Subcutaneous abdominal adipose tissue (tissue), 5 donors: ENCODE data around the gene EPAS1.

ENCODE experiments used
- H3K27ac ChIP-seq: one replicate; pipeline ENCODE4 v1.7.0; 2013; ENCODE audit warnings: low read depth, mild to moderate bottlenecking, inconsistent platforms, low read length, moderate library complexity
- H3K27me3 ChIP-seq, 5 donors: one replicate each; pipeline ENCODE4 v1.7.0; 2013; ENCODE audit warnings: low read length in 5 of 5, inconsistent platforms in 1 of 5; ENCODE audit not compliant: control insufficient read depth in 5 of 5, insufficient read depth in 4 of 5
- H3K36me3 ChIP-seq, 5 donors: one replicate each; pipeline ENCODE4 v1.7.0; 2013; ENCODE audit warnings: low read length in 5 of 5; ENCODE audit not compliant: control insufficient read depth in 5 of 5, insufficient read depth in 5 of 5
- H3K4me1 ChIP-seq, 5 donors: one replicate each; pipeline ENCODE4 v1.7.0; 2013; ENCODE audit warnings: low read length in 5 of 5, mild to moderate bottlenecking in 3 of 5, moderate library complexity in 1 of 5; ENCODE audit not compliant: control insufficient read depth in 5 of 5, insufficient read depth in 5 of 5
- H3K4me3 ChIP-seq, 5 donors: one replicate each; pipeline ENCODE4 v1.7.0; 2013; ENCODE audit warnings: low read length in 5 of 5, low read depth in 1 of 5
- H3K9ac ChIP-seq, 5 donors: one replicate each; pipeline ENCODE4 v1.7.0; 2013; ENCODE audit warnings: low read length in 5 of 5, mild to moderate bottlenecking in 4 of 5, moderate library complexity in 3 of 5
- H3K9me3 ChIP-seq, 5 donors: one replicate each; pipeline ENCODE4 v1.7.0; 2013; ENCODE audit warnings: low read length in 5 of 5; ENCODE audit not compliant: control insufficient read depth in 5 of 5
- donor health status: healthy.
- donor health status: healthy.
- donor health status: healthy.
- donor health status: healthy.
- donor health status: healthy.

Gene EPAS1

GRCh38 chr2:46435353-46435752 lies 138.1 kb downstream of the EPAS1 start:
- no peaks in the 10 kb centered on the region for H3K27me3 ChIP-seq
- peaks cover 0 to 3% (median 0%) of the 10 kb centered on the region in 5 donors for H3K4me1 ChIP-seq
- H3K36me3 ChIP-seq = no peaks in the 10 kb centered on the region
- H3K9me3 ChIP-seq = no peaks in the 10 kb centered on the region
- no peak overlapping the region for H3K4me3 ChIP-seq
- H3K9ac ChIP-seq = no peak overlapping the region
- H3K27ac ChIP-seq = no peak overlapping the region

- Histone ChIP-seq H3K36me3 (no peaks in the 10 kb centered on the region), H3K4me3 (no peak overlapping the region), H3K27ac (no peak overlapping the region), H3K9me3 (no peaks in the 10 kb centered on the region), H3K27me3 (no peaks in the 10 kb centered on the region), H3K4me1 (peaks cover 0 to 3% (median 0%) of the 10 kb centered on the region in 5 donors), H3K9ac (no peak overlapping the region)
Observed at GRCh38 chr2:46435796-46436360, 138.7 kb downstream of the EPAS1 start.
